DOHH2 (cell line): ENCODE results near the gene CCHCR1.

Experiments used
- CTCF ChIP-seq: fragments of 200-600 bp; sonication (generic); IDR thresholded peaks from one replicate; pipeline ENCODE4 v1.5.1; 2014; ENCODE audit warnings: antibody characterized with exemption, mild to moderate bottlenecking, low read depth, low read length; ENCODE audit not compliant: poor library complexity, severe bottlenecking
- EZH2phosphoT487 ChIP-seq: fragments of 200-600 bp; sonication (generic); IDR thresholded peaks from 2 replicates; pipeline ENCODE4 v1.6.1; 2017; ENCODE audit warnings: borderline replicate concordance, mild to moderate bottlenecking, antibody characterized with exemption, low read length, moderate library complexity, mixed read lengths

GRCh38 chr6:31121131-31121790 is 36.3 kb downstream of the CCHCR1 start:
- TF ChIP-seq CTCF (no peak), EZH2phosphoT487 (no peak)
